Gastroesophageal sphincter (tissue), 3 donors: ENCODE results near the gene APOBR.

ENCODE experiments used
- EP300 ChIP-seq: sonication (generic); formaldehyde crosslinking; IDR thresholded peaks from one replicate; pipeline ENCODE4 v1.6.1; 2017; ENCODE audit warnings: antibody characterized with exemption, mild to moderate bottlenecking
- TF ChIP-seq, protein P1 (sequence below), 4 experiments: fragments of 200-600 bp in 2 of 4; fragments of 450-650 bp in 2 of 4; sonication (generic) in 1 of 4; IDR thresholded peaks; one replicate each; pipeline ENCODE4 v1.5.1; 2017 to 2019; ENCODE audit warnings: antibody characterized with exemption in 4 of 4, mild to moderate bottlenecking in 2 of 4, moderate library complexity in 2 of 4

DNA sequence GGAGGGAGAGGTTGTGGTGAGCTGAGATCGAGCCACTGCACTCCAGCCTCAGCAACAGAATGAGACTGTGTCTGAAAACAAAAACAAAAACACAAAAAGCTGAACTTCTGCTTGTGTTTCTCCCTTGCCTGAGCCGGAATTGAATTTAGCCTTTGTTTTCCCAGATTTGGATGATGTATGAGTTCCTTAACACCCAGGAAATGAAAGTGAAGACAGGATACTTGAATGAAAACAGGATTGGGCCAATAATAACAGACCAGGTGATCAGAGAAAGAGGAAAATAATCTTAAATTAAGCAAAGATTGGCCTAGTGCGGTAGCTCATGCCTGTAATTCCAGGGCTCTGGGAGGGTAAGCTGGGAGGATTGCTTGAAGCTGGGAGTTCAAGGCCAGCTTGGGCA, 45.9 kb downstream of the APOBR start:
- no peak for TF ChIP-seq EP300
- TF ChIP-seq, protein P1, sequence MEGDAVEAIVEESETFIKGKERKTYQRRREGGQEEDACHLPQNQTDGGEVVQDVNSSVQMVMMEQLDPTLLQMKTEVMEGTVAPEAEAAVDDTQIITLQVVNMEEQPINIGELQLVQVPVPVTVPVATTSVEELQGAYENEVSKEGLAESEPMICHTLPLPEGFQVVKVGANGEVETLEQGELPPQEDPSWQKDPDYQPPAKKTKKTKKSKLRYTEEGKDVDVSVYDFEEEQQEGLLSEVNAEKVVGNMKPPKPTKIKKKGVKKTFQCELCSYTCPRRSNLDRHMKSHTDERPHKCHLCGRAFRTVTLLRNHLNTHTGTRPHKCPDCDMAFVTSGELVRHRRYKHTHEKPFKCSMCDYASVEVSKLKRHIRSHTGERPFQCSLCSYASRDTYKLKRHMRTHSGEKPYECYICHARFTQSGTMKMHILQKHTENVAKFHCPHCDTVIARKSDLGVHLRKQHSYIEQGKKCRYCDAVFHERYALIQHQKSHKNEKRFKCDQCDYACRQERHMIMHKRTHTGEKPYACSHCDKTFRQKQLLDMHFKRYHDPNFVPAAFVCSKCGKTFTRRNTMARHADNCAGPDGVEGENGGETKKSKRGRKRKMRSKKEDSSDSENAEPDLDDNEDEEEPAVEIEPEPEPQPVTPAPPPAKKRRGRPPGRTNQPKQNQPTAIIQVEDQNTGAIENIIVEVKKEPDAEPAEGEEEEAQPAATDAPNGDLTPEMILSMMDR (IDR thresholded peaks at IDR 0.05): no peak
